Fibroblast of pulmonary artery (primary cell): Measurements from ENCODE around the gene ELF2.
A peak's percentile ranks its signal among the peaks of the same experiment; 100 is the strongest.
"Not testable (repeated sequence)": the region's sequence is repeated elsewhere in the genome, so short reads cannot be mapped to it uniquely, and the experiment has no call there.

Experiments used
- DNase-seq: peaks from one replicate; pipeline ENCODE4 v3.0.0-alpha.2; 2010; ENCODE audit warnings: low read depth
- H3K4me3 ChIP-seq: replicated peaks from 2 replicates; pipeline ENCODE4 v1.5.1; 2011; ENCODE audit warnings: low read depth, mild to moderate bottlenecking, control low read depth, low read length, moderate library complexity
- TF ChIP-seq, protein P1 (sequence below): IDR thresholded peaks from 2 replicates; pipeline ENCODE4 v1.5.1; 2011; ENCODE audit warnings: mild to moderate bottlenecking, control low read depth, low read length, inconsistent platforms; ENCODE audit errors: missing control alignments

ELF2 gene

DNA sequence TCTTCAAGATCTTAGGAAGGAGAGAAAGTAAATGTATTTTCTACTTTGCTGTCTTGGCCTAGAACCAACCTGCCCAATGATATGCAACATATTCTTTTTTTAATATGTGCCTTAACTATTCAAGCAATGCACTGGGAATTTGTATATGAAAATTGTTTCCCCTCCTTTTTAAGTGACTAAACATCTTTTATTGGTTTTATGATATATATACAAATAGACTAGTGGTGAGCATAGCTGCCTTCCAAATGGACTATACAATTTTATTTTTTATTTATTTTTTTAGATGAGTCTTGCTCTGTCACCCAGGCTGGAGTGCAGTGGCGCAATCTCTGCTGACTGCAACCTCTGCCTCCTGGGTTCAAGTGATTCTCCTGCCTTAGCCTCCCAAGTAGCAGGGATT is 151.2 kb downstream of the ELF2 start:
- H3K4me3 ChIP-seq: no peak overlapping the region
- TF ChIP-seq, protein P1, sequence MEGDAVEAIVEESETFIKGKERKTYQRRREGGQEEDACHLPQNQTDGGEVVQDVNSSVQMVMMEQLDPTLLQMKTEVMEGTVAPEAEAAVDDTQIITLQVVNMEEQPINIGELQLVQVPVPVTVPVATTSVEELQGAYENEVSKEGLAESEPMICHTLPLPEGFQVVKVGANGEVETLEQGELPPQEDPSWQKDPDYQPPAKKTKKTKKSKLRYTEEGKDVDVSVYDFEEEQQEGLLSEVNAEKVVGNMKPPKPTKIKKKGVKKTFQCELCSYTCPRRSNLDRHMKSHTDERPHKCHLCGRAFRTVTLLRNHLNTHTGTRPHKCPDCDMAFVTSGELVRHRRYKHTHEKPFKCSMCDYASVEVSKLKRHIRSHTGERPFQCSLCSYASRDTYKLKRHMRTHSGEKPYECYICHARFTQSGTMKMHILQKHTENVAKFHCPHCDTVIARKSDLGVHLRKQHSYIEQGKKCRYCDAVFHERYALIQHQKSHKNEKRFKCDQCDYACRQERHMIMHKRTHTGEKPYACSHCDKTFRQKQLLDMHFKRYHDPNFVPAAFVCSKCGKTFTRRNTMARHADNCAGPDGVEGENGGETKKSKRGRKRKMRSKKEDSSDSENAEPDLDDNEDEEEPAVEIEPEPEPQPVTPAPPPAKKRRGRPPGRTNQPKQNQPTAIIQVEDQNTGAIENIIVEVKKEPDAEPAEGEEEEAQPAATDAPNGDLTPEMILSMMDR: no peak
- no peak for DNase-seq

DNA sequence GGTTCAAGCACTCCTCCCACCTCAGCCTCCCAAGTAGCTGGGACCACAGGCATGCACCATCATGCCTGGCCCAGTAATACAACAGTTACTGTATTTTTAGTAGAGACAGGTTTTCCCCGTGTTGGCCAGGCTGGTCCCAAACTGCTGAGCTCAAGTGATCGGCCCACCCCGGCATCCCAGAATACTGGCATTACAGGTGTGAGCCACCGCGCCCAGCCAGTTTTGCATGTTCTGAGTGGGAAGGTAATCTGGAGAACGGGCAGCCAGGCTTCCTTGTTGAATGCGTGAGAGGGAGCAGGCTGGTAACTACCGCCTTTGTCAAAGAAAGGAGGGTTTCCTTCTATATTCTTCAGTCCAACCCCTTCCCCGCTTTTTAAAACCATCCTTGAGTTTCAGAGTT is 152.3 kb downstream of the ELF2 start:
- TF ChIP-seq, protein P1: no peak

DNA sequence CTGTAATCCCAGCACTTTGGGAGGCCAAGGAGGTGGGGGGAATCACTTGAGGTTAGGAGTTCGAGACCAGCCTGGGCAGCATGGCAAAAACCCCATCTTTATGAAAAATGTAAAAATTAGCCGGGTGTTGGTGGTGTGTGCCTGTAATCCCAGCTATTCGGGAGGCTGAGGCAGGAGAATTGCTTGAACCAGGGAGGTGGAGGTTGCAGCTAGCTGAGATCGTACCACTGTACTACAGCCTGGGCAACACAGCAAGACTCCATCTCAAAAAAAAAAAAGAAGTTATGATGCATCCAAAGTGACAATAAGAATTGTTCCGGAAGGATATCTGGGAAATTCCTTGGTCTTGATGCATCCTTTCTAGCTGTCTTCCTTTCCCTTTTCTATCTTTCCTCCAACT is 154.2 kb downstream of the ELF2 start:
- no peak for DNase-seq
- no peak overlapping the region for H3K4me3 ChIP-seq
- TF ChIP-seq, protein P1: no peak

More for the DNA sequence above, 152.3 kb downstream of the ELF2 start:
- DNase-seq: no peak
- no peak overlapping the region for H3K4me3 ChIP-seq

DNA sequence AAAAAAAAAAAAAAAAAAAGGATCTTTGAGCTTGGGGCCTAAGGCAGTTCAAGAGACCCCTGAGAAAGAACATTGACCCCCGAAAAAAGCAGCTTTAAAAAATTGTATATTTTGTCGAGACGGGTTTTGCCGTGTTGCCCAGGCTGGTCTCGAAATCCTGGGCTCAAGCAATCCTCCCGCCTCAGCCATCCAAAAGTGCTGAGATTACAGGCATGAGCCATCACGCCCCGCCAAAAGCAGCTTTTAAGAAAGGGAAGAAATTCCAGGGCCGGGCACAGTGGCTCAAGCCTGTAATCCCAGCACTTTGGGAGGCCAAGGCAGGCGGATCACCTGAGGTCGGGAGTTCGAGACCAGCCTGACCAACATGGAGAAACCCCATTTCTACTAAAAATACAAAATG is 155.9 kb downstream of the ELF2 start:
- DNase-seq, H3K4me3 ChIP-seq: not testable (repeated sequence)

DNA sequence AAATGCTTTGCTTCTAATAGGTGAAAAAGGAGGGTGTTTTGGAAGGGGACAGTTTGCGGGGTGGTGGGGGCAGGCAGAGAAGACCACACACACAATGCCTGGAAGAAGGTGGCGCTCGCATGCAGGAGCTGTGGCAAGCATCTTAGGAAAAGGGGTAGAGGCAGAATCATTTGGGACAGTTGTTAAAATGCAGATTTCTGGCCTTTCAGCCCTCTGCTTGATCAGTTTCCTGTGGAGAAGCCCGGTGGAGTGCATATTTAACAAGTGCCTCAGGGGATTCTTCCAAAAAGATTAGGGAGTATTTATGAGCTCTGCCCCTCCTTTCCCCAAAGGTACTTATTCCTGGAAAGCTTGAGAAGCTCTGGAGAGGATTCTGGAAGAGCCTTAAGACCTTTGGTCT is 156.6 kb downstream of the ELF2 start:
- H3K4me3 ChIP-seq: no peak overlapping the region
- TF ChIP-seq, protein P1: no peak
- DNase-seq: no peak

DNA sequence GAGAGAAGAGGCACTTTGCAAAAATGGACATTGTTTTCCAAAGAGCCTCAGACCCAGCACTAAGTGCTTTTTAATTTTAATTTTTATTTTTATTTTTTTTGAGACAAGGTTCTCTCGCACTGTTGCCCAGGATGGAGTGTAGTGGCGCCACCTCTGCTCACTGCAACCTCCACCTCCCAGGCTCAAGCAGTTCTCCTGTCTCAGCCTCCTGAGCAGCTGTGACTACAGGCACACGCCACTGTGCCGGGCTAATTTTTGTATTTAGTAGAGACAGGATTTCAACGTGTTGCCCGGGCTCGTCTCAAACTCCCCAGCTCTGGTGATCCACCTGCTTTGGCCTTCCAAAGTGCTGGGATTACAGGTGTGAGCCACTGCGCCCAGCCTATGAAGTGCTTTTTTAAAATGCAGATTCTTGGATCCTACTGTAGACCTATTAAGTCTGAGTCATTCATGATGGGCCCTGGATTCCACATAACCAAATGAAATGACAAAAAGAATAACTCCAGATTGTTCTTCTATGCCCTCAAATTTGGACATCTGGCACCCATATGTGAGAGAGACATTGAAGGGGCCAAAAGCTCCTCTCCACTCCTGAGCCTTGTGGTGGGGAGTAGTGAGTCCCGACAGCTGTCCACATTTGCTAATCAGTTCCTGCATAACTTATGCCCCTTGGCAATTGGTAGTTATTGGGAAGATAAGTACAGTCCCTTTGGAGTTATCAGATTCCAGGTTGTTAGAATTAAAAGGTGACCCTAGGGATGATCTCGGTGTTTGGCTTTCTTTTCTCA is 157.9 kb downstream of the ELF2 start:
- no peak overlapping the region for H3K4me3 ChIP-seq
- TF ChIP-seq, protein P1: no peak
- DNase-seq: no peak

DNA sequence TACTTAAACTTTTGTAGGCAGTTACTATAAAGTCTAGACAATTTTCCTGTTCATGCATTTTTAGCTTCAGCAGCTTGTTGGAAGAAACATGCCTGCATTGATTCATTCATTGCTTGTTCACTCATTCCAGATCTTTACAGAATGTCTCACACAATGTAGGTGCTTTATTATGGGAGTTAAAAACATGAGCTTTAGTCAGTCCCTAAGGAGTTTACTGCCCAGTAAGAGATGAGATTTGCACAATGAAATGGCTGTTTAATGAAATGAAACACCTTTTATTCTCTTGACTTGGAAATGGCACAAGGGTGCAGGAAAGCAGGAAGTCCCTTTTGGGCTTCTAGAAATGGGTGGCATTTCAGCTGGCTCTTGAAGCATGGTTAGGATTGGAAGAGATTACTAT is 158.5 kb downstream of the ELF2 start:
- H3K4me3 ChIP-seq: peak overlapping the region; percentile 33
- no peak for DNase-seq
- TF ChIP-seq, protein P1: no peak
